Neural progenitor cell (in vitro differentiated cells): ENCODE results near the gene GALNT18. TPM values are rescaled to one million over a fixed set of nuclear protein-coding genes. Genes with fewer than 3 reads are reported as not detected.

Experiments
- DNase-seq: peaks from one replicate; pipeline ENCODE4 v3.0.0-alpha.2; 2016; ENCODE audit warnings: low spot score
- H2AFZ ChIP-seq: fragments of 200-600 bp; sonication (generic); replicated peaks from 2 replicates; pipeline ENCODE4 v1.6.1; 2016; ENCODE audit warnings: antibody characterized with exemption
- H3F3A ChIP-seq: fragments of 200-600 bp; sonication (generic); 2 replicates; pipeline ENCODE4 v1.6.1; 2016; ENCODE audit warnings: antibody characterized with exemption, low read depth
- H3K27ac ChIP-seq: fragments of 200-600 bp; sonication (generic); 2 replicates; pipeline ENCODE4 v1.5.1; 2016; ENCODE audit warnings: mild to moderate bottlenecking
- H3K27me3 ChIP-seq: fragments of 200-600 bp; sonication (generic); 2 replicates; pipeline ENCODE4 v1.6.1; 2016; ENCODE audit warnings: mild to moderate bottlenecking, moderate library complexity
- H3K36me3 ChIP-seq: fragments of 200-600 bp; sonication (generic); 2 replicates; pipeline ENCODE4 v1.5.1; 2016
- H3K4me1 ChIP-seq: fragments of 200-600 bp; sonication (generic); 2 replicates; pipeline ENCODE4 v1.6.1; 2016; ENCODE audit warnings: mixed run types
- H3K4me2 ChIP-seq: fragments of 200-600 bp; sonication (generic); 2 replicates; pipeline ENCODE4 v1.6.1; 2016
- H3K4me3 ChIP-seq: fragments of 200-600 bp; sonication (generic); 2 replicates; pipeline ENCODE4 v1.5.1; 2016
- H3K79me2 ChIP-seq: fragments of 200-600 bp; sonication (generic); 2 replicates; pipeline ENCODE4 v1.6.1; 2016; ENCODE audit warnings: low read depth
- H3K9ac ChIP-seq: fragments of 200-600 bp; sonication (generic); 2 replicates; pipeline ENCODE4 v1.6.1; 2016
- H3K9me3 ChIP-seq: fragments of 200-600 bp; sonication (generic); 2 replicates; pipeline ENCODE4 v1.5.1; 2016; ENCODE audit warnings: low read depth
- H4K20me1 ChIP-seq: fragments of 200-600 bp; sonication (generic); 2 replicates; pipeline ENCODE4 v1.6.1; 2016; ENCODE audit warnings: low read depth
- H3K27ac Mint-ChIP-seq: 3 replicates; pipeline ENCODE4 v1.8.0; 2021; ENCODE audit warnings: mixed read lengths
- H3K27me3 Mint-ChIP-seq: 2 replicates; pipeline ENCODE4 v1.8.0; 2022; ENCODE audit warnings: low read depth, mild to moderate bottlenecking, inconsistent platforms, moderate library complexity, mixed read lengths; ENCODE audit not compliant: insufficient read depth
- H3K36me3 Mint-ChIP-seq: 3 replicates; pipeline ENCODE4 v1.8.0; 2021; ENCODE audit warnings: mixed read lengths
- H3K4me1 Mint-ChIP-seq: 3 replicates; pipeline ENCODE4 v1.8.0; 2021; ENCODE audit warnings: mixed read lengths
- H3K4me3 Mint-ChIP-seq: 3 replicates; pipeline ENCODE4 v1.8.0; 2021; ENCODE audit warnings: mild to moderate bottlenecking, moderate library complexity, mixed read lengths
- H3K9me3 Mint-ChIP-seq: 3 replicates; pipeline ENCODE4 v1.8.0; 2020; ENCODE audit warnings: mixed read lengths
- CTCF ChIP-seq: fragments of 200-600 bp; sonication (generic); IDR thresholded peaks from 2 replicates; pipeline ENCODE4 v1.5.1; 2017; ENCODE audit warnings: antibody characterized with exemption, mild to moderate bottlenecking
- EZH2 ChIP-seq: fragments of 200-600 bp; sonication (generic); IDR thresholded peaks from 2 replicates; pipeline ENCODE4 v1.6.1; 2017; ENCODE audit warnings: antibody characterized with exemption, mild to moderate bottlenecking, moderate library complexity
- EZH2phosphoT487 ChIP-seq: fragments of 200-600 bp; sonication (generic); IDR thresholded peaks from 2 replicates; pipeline ENCODE4 v1.6.1; 2017; ENCODE audit warnings: antibody characterized with exemption
- total RNA-seq: library from RNA; depleted of rRNA; stranded (reverse); fragments of >200 nt; gene quantifications from 2 replicates; pipeline ENCODE4 v1.2.3, GENCODE V29; 2015; ENCODE audit warnings: low replicate concordance

The GALNT18 gene
- total RNA-seq, 1 donor from 2014 or later = 2.4 TPM

- no peak overlapping the region for H3K27ac ChIP-seq
- H2AFZ ChIP-seq = no peak overlapping the region
- no peak overlapping the region for H3K4me2 ChIP-seq
- no peaks in the 10 kb centered on the region for H3K36me3 ChIP-seq
- H3K27me3 ChIP-seq = no peaks in the 10 kb centered on the region
- H3K4me1 ChIP-seq = peaks cover 6% of the 10 kb centered on the region
- no peak overlapping the region for H3K9ac ChIP-seq
- H3K79me2 ChIP-seq = no peaks in the 10 kb centered on the region
- Mint-ChIP-seq H3K27ac (no peak overlapping the region), H3K27me3 (peaks cover 6% of the 10 kb centered on the region), H3K36me3 (no peaks in the 10 kb centered on the region), H3K4me1 (no peaks in the 10 kb centered on the region), H3K9me3 (no peaks in the 10 kb centered on the region), H3K4me3 (no peak overlapping the region)
- no peaks in the 10 kb centered on the region for H4K20me1 ChIP-seq
- no peaks in the 10 kb centered on the region for H3K9me3 ChIP-seq
- TF ChIP-seq CTCF (no peak), EZH2 (no peak), EZH2phosphoT487 (no peak)
- H3K4me3 ChIP-seq = no peak overlapping the region
- no peak for DNase-seq
- no peaks in the 10 kb centered on the region for H3F3A ChIP-seq
Measured at GRCh38 chr11:11528986-11529385, 92.8 kb downstream of the GALNT18 start.

DNA sequence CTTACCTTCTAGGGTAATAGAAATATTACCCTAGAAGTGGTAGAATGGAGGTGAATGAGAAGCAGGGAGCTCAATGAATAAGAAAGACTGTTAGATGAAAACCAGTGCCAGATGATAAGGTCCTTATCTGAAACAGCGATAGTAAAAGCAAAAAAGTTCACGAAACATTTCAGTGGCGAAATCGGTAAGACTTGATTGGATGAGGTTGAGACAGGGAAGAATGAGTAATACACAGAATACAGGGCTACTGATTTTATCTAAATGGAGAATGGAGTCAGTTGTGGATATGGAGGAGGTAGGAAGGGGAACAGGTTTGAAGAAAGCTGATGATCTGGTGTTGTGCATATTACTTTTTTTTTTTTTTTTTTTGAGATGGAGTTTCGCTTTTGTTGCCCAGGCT, 96.5 kb downstream of the GALNT18 start:
- no peak overlapping the region for H3K4me3 ChIP-seq

DNA sequence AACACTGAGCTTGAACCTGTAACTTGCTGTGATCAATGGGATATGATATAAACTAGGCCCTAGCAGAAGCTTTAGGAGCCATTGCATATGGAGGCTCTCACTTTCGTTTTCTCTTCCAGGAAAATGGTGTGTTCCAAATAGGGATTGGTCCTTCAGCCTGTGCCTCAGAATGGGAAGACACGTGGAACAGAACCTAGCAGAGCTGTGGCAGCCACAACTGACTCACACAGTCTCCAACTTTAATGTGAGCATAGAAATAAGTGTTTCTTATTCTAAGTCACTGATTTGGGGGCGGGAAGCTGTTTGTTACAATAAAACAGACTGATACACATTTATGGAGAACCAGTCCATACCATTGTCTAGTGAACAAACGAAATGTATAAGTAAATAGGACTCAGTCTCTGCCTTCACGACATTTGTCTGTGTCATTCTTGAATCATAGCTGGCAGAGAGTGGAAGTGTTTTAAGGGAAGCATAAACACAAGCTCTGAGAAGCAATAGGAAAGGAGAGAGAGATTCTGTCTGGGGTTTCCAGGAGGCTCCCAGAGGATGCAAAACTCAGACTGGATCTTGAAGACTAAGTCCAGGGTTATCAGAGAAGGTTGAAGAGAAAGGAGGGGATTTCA, 97.3 kb downstream of the GALNT18 start:
- no peaks in the 10 kb centered on the region for H4K20me1 ChIP-seq
- Mint-ChIP-seq H3K27me3 (peaks cover 3% of the 10 kb centered on the region), H3K9me3 (no peaks in the 10 kb centered on the region), H3K36me3 (no peaks in the 10 kb centered on the region), H3K4me3 (no peak overlapping the region), H3K4me1 (peaks cover 9% of the 10 kb centered on the region), H3K27ac (no peak overlapping the region)
- H2AFZ ChIP-seq = no peak overlapping the region
- no peaks in the 10 kb centered on the region for H3K79me2 ChIP-seq
- TF ChIP-seq CTCF (no peak), EZH2phosphoT487 (no peak), EZH2 (no peak)
- H3K4me3 ChIP-seq = no peak overlapping the region
- no peaks in the 10 kb centered on the region for H3F3A ChIP-seq
- H3K4me1 ChIP-seq = peaks cover 8% of the 10 kb centered on the region
- H3K27ac ChIP-seq = no peak overlapping the region
- H3K27me3 ChIP-seq = no peaks in the 10 kb centered on the region
- no peak overlapping the region for H3K4me2 ChIP-seq
- no peak overlapping the region for H3K9ac ChIP-seq
- no peaks in the 10 kb centered on the region for H3K9me3 ChIP-seq
- no peak for DNase-seq
- H3K36me3 ChIP-seq = no peaks in the 10 kb centered on the region

More for the DNA sequence above, 96.5 kb downstream of the GALNT18 start:
- no peak overlapping the region for H3K4me2 ChIP-seq
- no peaks in the 10 kb centered on the region for H3K9me3 ChIP-seq
- H3K4me3 Mint-ChIP-seq = no peak overlapping the region
- H3K4me1 ChIP-seq = peaks cover 8% of the 10 kb centered on the region
- H3F3A ChIP-seq = no peaks in the 10 kb centered on the region
- H3K4me1 Mint-ChIP-seq = peaks cover 9% of the 10 kb centered on the region
- no peak overlapping the region for H2AFZ ChIP-seq
- H4K20me1 ChIP-seq = no peaks in the 10 kb centered on the region
- no peaks in the 10 kb centered on the region for H3K9me3 Mint-ChIP-seq
- no peaks in the 10 kb centered on the region for H3K36me3 Mint-ChIP-seq
- TF ChIP-seq EZH2phosphoT487 (no peak), CTCF (no peak), EZH2 (no peak)
- H3K27ac Mint-ChIP-seq = no peak overlapping the region
- H3K36me3 ChIP-seq = no peaks in the 10 kb centered on the region
- peaks cover 3% of the 10 kb centered on the region for H3K27me3 Mint-ChIP-seq
- DNase-seq = no peak
- no peaks in the 10 kb centered on the region for H3K79me2 ChIP-seq
- H3K27ac ChIP-seq = no peak overlapping the region
- H3K9ac ChIP-seq = no peak overlapping the region
- H3K27me3 ChIP-seq = no peaks in the 10 kb centered on the region
